Fibroblast of lung (primary cell): ENCODE measurements around the gene SPTAN1. TPM values are rescaled to one million over a fixed set of nuclear protein-coding genes. Genes with fewer than 3 reads are reported as not detected.

Experiments
- DNase-seq, 2 donors: peaks; one replicate each; pipeline versions ENCODE4 v3.0.0 to v3.0.0-alpha.2; 2010; ENCODE audit warnings: low read depth in 2 of 2
- H2AFZ ChIP-seq: 2 replicates; pipeline ENCODE4 v1.5.1; 2012; ENCODE audit warnings: low read length, control low read depth, inconsistent platforms
- H3K27ac ChIP-seq: 2 replicates; pipeline ENCODE4 v1.5.1; 2011; ENCODE audit warnings: low read length, control low read depth; ENCODE audit not compliant: insufficient read depth
- H3K27me3 ChIP-seq: 2 replicates; pipeline ENCODE4 v1.5.1; 2011; ENCODE audit warnings: mild to moderate bottlenecking, low read length; ENCODE audit not compliant: control insufficient read depth, insufficient read depth
- H3K36me3 ChIP-seq: 2 replicates; pipeline ENCODE4 v1.5.1; 2011; ENCODE audit warnings: low read length; ENCODE audit not compliant: control insufficient read depth, insufficient read depth
- H3K4me1 ChIP-seq: 2 replicates; pipeline ENCODE4 v1.5.1; 2011; ENCODE audit warnings: low read length; ENCODE audit not compliant: control insufficient read depth, insufficient read depth; ENCODE audit errors: extremely low read depth
- H3K4me2 ChIP-seq: 2 replicates; pipeline ENCODE4 v1.5.1; 2011; ENCODE audit warnings: low read length, control low read depth; ENCODE audit not compliant: insufficient read depth; ENCODE audit errors: extremely low read depth
- H3K4me3 ChIP-seq, 4 experiments: fragments of 200-600 bp in 1 of 4; sonication (generic) in 1 of 4; replicated peaks in 1 of 4; 2 replicates each; pipeline ENCODE4 v1.5.1; 2011 to 2016; ENCODE audit warnings: low read length in 4 of 4, low read depth in 3 of 4, mild to moderate bottlenecking in 3 of 4, control low read depth in 2 of 4, inconsistent platforms in 1 of 4, mixed read lengths in 1 of 4; ENCODE audit not compliant: insufficient read depth in 1 of 4; ENCODE audit errors: control extremely low read depth in 1 of 4
- H3K79me2 ChIP-seq: 2 replicates; pipeline ENCODE4 v1.5.1; 2012; ENCODE audit warnings: mild to moderate bottlenecking, low read length, inconsistent platforms; ENCODE audit not compliant: control insufficient read depth, insufficient read depth
- H3K9ac ChIP-seq: 2 replicates; pipeline ENCODE4 v1.5.1; 2011; ENCODE audit warnings: mild to moderate bottlenecking, low read length, control low read depth; ENCODE audit not compliant: insufficient read depth
- H3K9me3 ChIP-seq: 2 replicates; pipeline ENCODE4 v1.5.1; 2012; ENCODE audit warnings: low read depth, low read length; ENCODE audit not compliant: control insufficient read depth, insufficient read depth
- H4K20me1 ChIP-seq: 2 replicates; pipeline ENCODE4 v1.5.1; 2011; ENCODE audit warnings: low read length; ENCODE audit not compliant: control insufficient read depth, insufficient read depth; ENCODE audit errors: extremely low read depth
- CTCF ChIP-seq, 2 donors: IDR thresholded peaks in 1 of 2; conservative IDR thresholded peaks in 1 of 2; 1 replicate in 1 of 2; 2 replicates in 1 of 2; pipeline ENCODE4 v1.5.1; 2011 to 2012; ENCODE audit warnings: low read length in 2 of 2, control low read depth in 1 of 2, inconsistent platforms in 1 of 2, low read depth in 1 of 2, mild to moderate bottlenecking in 1 of 2
- EZH2 ChIP-seq: IDR thresholded peaks from 2 replicates; pipeline ENCODE4 v1.5.1; 2012; ENCODE audit warnings: low read length, control low read depth, mild to moderate bottlenecking; ENCODE audit errors: missing control alignments
- polyA plus RNA-seq, 2 donors: library from polyadenylated mRNA; depleted of rRNA in 1 of 2; stranded (reverse) in 1 of 2; unstranded in 1 of 2; fragments of >200 nt; gene quantifications; 2 replicates each; pipeline ENCODE4 v1.2.1, GENCODE V29; 2011 to 2012; ENCODE audit warnings: missing spikeins in 1 of 2
- total RNA-seq: library from RNA; depleted of rRNA; stranded (reverse); fragments of >200 nt; gene quantifications from 2 replicates; pipeline ENCODE4 v1.2.1, GENCODE V29; 2014

Gene SPTAN1
- total and polyA plus RNA-seq, 2 donors (not counting 1 experiment from before 2014, with no cell fraction given) = 189 to 518 TPM

GRCh38 chr9:128551657-128552152 lies 682 bp upstream of the SPTAN1 start:
- no peak for TF ChIP-seq EZH2
- no peak for TF ChIP-seq CTCF (conservative IDR thresholded peaks at IDR 0.05 in 1 of 2, IDR thresholded peaks at IDR 0.05 in 1 of 2; ENCODE audit: low read depth in 1 of 2, low read length in 2 of 2)

GRCh38 chr9:128552744-128553440 lies 505 bp downstream of the SPTAN1 start:
- DNase-seq = peak in 1 of 2 donors; percentile 32
- peaks cover 21% of the 10 kb centered on the region for H3K4me1 ChIP-seq

More at GRCh38 chr9:128551657-128552152, 682 bp upstream of the SPTAN1 start:
- peak overlapping the region; percentile 70 for H3K9ac ChIP-seq
- H3K79me2 ChIP-seq = peaks cover 41% of the 10 kb centered on the region
- peak overlapping the region; percentile 99 for H3K4me2 ChIP-seq
- H3K4me1 ChIP-seq = peaks cover 21% of the 10 kb centered on the region
- H3K9me3 ChIP-seq = no peaks in the 10 kb centered on the region
- H3K27me3 ChIP-seq = no peaks in the 10 kb centered on the region
- no peaks in the 10 kb centered on the region for H4K20me1 ChIP-seq
- peak in 1 of 2 donors; percentile 8 for DNase-seq
- H3K36me3 ChIP-seq = no peaks in the 10 kb centered on the region
- H2AFZ ChIP-seq = no peak overlapping the region
- peak overlapping the region; percentile 88 for H3K27ac ChIP-seq
- peak overlapping the region; percentile 51 to 86 (median 54) for H3K4me3 ChIP-seq

More at GRCh38 chr9:128552744-128553440, 505 bp downstream of the SPTAN1 start:
- Histone ChIP-seq H2AFZ (no peak overlapping the region), H3K27ac (peak overlapping the region; percentile 89), H3K9me3 (no peaks in the 10 kb centered on the region), H3K9ac (peak overlapping the region; percentile 74), H4K20me1 (no peaks in the 10 kb centered on the region), H3K4me3 (peak overlapping the region; percentile 78 to 99 (median 86)), H3K79me2 (peaks cover 50% of the 10 kb centered on the region), H3K4me2 (peak overlapping the region; percentile 88), H3K27me3 (no peaks in the 10 kb centered on the region), H3K36me3 (no peaks in the 10 kb centered on the region)
- TF ChIP-seq EZH2 (no peak), CTCF (conservative IDR thresholded peaks at IDR 0.05 in 1 of 2, IDR thresholded peaks at IDR 0.05 in 1 of 2; ENCODE audit: low read depth in 1 of 2, low read length in 2 of 2) (no peak)
